Activated CD4-positive, alpha-beta T cell treated with anti-CD3 and anti-CD28 coated beads for 36 hours (primary cell): ENCODE measurements around the gene OLR1. TPM values are rescaled to one million over a fixed set of nuclear protein-coding genes. Genes with fewer than 3 reads are reported as not detected.

Experiments used
- ATAC-seq: fragments of 200-7000 bp; cut with Tn5 transposase; one replicate; pipeline ENCODE4 v1.10.0; 2021; ENCODE audit warnings: mild to moderate bottlenecking, moderate library complexity
- CTCF ChIA-PET: fragments of 350-600 bp; sonication (Branson Sonifier 250); formaldehyde crosslinking; loops from one replicate; lab custom pipeline; 2021; ENCODE audit warnings: antibody characterized with exemption; lab: Charles Lee
- POLR2A ChIA-PET: fragments of 350-600 bp; sonication (Branson Sonifier 250); formaldehyde crosslinking; loops from one replicate; lab custom pipeline; 2021; ENCODE audit warnings: antibody characterized with exemption, inconsistent platforms; lab: Charles Lee
- DNase-seq: peaks from one replicate; pipeline ENCODE4 v3.0.0-alpha.2; 2020
- H3K27ac Mint-ChIP-seq: one replicate; pipeline ENCODE4 v1.8.0; 2021; ENCODE audit warnings: mixed read lengths
- H3K27me3 Mint-ChIP-seq: one replicate; pipeline ENCODE4 v1.8.0; 2021; ENCODE audit warnings: mixed read lengths
- H3K36me3 Mint-ChIP-seq: one replicate; pipeline ENCODE4 v1.8.0; 2021; ENCODE audit warnings: low read depth, mixed read lengths
- H3K4me1 Mint-ChIP-seq: one replicate; pipeline ENCODE4 v1.8.0; 2021; ENCODE audit warnings: mixed read lengths
- H3K4me3 Mint-ChIP-seq: one replicate; pipeline ENCODE4 v1.8.0; 2021; ENCODE audit warnings: mild to moderate bottlenecking, moderate library complexity, mixed read lengths
- H3K9me3 Mint-ChIP-seq: one replicate; pipeline ENCODE4 v1.8.0; 2021; ENCODE audit warnings: low read depth, mixed read lengths
- intact Hi-C, 2 experiments: fragments of 100-400 bp; cut with DNase I in 1 of 2; cut with micrococcal nuclease in 1 of 2; formaldehyde crosslinking; loops; one replicate each; pipeline versions ENCODE4 v1.14.2 to v1.15.1; 2022 to 2024; cut with DNase I, micrococcal nuclease
- total RNA-seq, 2 experiments: library from RNA; stranded (reverse); gene quantifications; one replicate each; pipeline ENCODE4 v1.2.3, GENCODE V29; 2021

OLR1 gene
- total RNA-seq, 2 experiments from 2014 or later: not detected

GRCh38 chr12:10151621-10152020, 20.3 kb downstream of the OLR1 start:
- ATAC-seq: no peak
- CTCF ChIA-PET: interaction anchor here (0.6 to 2.0 kb wide), 5 partner anchors 40 to 409 kb away, joined by 3 to 8 read pairs (median 3); no protein-coding TSS in a partner anchor
- intact Hi-C loops: loop anchor here (5.0 kb wide), 2 partner anchors 61 to 411 kb away; partner anchors contain the start of gene GABARAPL1 (in 1 of the 2)
- POLR2A ChIA-PET: no interaction called here
- peaks cover 16% of the 10 kb centered on the region for H3K4me1 Mint-ChIP-seq
- H3K27me3 Mint-ChIP-seq: peaks cover 7% of the 10 kb centered on the region
- H3K27ac Mint-ChIP-seq: no peak overlapping the region
- no peak overlapping the region for H3K4me3 Mint-ChIP-seq
- H3K36me3 Mint-ChIP-seq: no peaks in the 10 kb centered on the region
- H3K9me3 Mint-ChIP-seq: no peaks in the 10 kb centered on the region
- DNase-seq: no peak

DNA sequence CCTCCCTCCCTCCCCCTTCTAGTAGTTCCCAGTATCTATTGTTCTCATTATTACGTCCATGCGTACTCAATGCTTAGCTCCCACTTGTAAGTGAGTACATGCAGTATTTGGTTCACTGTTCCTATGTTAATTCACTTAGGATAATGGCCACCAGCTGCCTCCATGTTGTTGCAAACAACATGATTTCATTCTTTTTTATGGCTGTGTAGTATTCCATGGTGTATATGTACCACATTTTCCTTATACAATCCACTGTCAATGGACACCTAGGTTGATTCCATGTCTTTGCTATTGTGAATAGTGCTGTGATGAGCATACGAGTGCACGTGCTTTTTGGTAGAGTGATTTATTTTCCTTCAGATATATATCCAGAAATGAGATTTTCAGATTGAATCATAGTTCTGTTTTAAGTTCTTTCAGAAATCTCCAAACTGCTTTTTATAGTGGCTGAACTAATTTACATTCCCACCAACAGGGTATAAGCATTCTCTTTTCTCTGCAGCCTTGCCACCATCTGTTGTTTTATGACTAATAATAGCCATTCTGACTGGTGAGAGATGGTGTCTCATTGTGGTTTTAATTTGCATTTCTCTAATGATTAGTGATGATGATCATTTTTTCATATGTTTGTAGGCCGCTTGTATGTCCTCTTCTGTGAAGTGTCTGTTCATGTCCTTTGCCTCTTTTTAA, 24.1 kb downstream of the OLR1 start:
- intact Hi-C loops: loop anchor here (2.0 to 10.0 kb wide), 3 partner anchors 399 to 527 kb away; partner anchors contain the start of gene STYK1 (in 1 of the 2)
- no peaks in the 10 kb centered on the region for H3K9me3 Mint-ChIP-seq
- H3K4me3 Mint-ChIP-seq: no peak overlapping the region
- H3K27me3 Mint-ChIP-seq: no peaks in the 10 kb centered on the region
- ATAC-seq: peak; percentile 77
- no peak overlapping the region for H3K27ac Mint-ChIP-seq
- H3K36me3 Mint-ChIP-seq: no peaks in the 10 kb centered on the region
- H3K4me1 Mint-ChIP-seq: peaks cover 7% of the 10 kb centered on the region
- POLR2A ChIA-PET: no interaction called here
- CTCF ChIA-PET: interaction anchor here (0.7 kb wide), 1 partner anchor 401 kb away, joined by 3 read pairs; no protein-coding TSS in a partner anchor
- no peak for DNase-seq

GRCh38 chr12:10142976-10143589, 28.8 kb downstream of the OLR1 start:
- H3K4me3 Mint-ChIP-seq: no peak overlapping the region
- no peak for ATAC-seq

GRCh38 chr12:10140001-10140400, 31.9 kb downstream of the OLR1 start:
- CTCF ChIA-PET: interaction anchor here (0.5 to 3.8 kb wide), 22 partner anchors 10 to 432 kb away, joined by 3 to 25 read pairs (median 4); partner anchors contain the start of genes CLEC12B and CLEC7A
- Mint-ChIP-seq H3K27me3 (peaks cover 2% of the 10 kb centered on the region), H3K36me3 (no peaks in the 10 kb centered on the region), H3K4me1 (peaks cover 2% of the 10 kb centered on the region), H3K4me3 (no peak overlapping the region), H3K9me3 (no peaks in the 10 kb centered on the region), H3K27ac (no peak overlapping the region)
- ATAC-seq (no peak), DNase-seq (peak; percentile 66)
- intact Hi-C loops: loop anchor here (1.0 to 10.0 kb wide), 7 partner anchors 106 to 505 kb away; partner anchors contain the start of genes CLEC12B (in 1 of the 2) and CLEC9A (in 1 of the 2)
- POLR2A ChIA-PET: no interaction called here

More at GRCh38 chr12:10142976-10143589, 28.8 kb downstream of the OLR1 start:
- peaks cover 7% of the 10 kb centered on the region for H3K4me1 Mint-ChIP-seq
- no peak overlapping the region for H3K27ac Mint-ChIP-seq
- intact Hi-C loops: loop anchor here (5.0 to 10.0 kb wide), 3 partner anchors 111 to 508 kb away; partner anchors contain the start of genes CLEC12B (in 1 of the 2) and CLEC9A (in 1 of the 2)
- POLR2A ChIA-PET: no interaction called here
- H3K36me3 Mint-ChIP-seq: no peaks in the 10 kb centered on the region
- H3K27me3 Mint-ChIP-seq: peaks cover 2% of the 10 kb centered on the region
- CTCF ChIA-PET: interaction anchor here (0.5 to 2.6 kb wide), 9 partner anchors 10 to 1345 kb away, joined by 3 to 13 read pairs (median 4); no protein-coding TSS in a partner anchor
- no peak for DNase-seq
- no peaks in the 10 kb centered on the region for H3K9me3 Mint-ChIP-seq

- no peak for DNase-seq
- no peaks in the 10 kb centered on the region for H3K36me3 Mint-ChIP-seq
- H3K27me3 Mint-ChIP-seq: peaks cover 2% of the 10 kb centered on the region
- ATAC-seq: no peak
- no peaks in the 10 kb centered on the region for H3K9me3 Mint-ChIP-seq
- no peak overlapping the region for H3K4me3 Mint-ChIP-seq
- peaks cover 2% of the 10 kb centered on the region for H3K4me1 Mint-ChIP-seq
- intact Hi-C loops: loop anchor here in 1 of 2 experiments (5.0 kb wide), 1 partner anchor 194 kb away; no protein-coding TSS in a partner anchor
- ChIA-PET CTCF (interaction anchor here (1.0 to 1.5 kb wide), 2 partner anchors 17 to 22 kb away, joined by 3 read pairs; no protein-coding TSS in a partner anchor), POLR2A (interaction anchor here (0.6 to 0.7 kb wide), 2 partner anchors 10 to 1645 kb away, joined by 3 to 11 read pairs; no protein-coding TSS in a partner anchor)
- no peak overlapping the region for H3K27ac Mint-ChIP-seq
These were observed 35.2 kb downstream of the OLR1 start for GRCh38 chr12:10136637-10137205.

DNA sequence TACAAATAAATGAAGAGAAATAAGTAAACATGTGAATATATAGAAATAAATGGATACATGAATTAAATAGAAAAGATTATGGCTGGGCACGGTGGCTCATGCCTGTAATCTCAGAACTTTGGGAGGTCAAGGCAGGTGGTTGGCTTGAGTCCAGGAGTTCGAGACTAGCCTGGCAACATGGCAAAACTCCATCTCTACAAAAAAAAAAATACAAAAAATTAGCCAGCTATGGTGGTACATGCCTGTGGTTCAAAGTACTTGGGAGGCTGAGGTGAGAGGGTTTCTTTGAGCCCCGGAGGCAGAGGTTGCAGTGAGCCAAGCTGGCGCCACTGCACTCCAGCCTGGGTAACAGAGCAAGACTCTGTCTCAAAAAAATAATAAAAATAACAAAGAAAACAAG, 36.8 kb downstream of the OLR1 start:
- Mint-ChIP-seq H3K36me3 (no peaks in the 10 kb centered on the region), H3K9me3 (no peaks in the 10 kb centered on the region), H3K27ac (no peak overlapping the region), H3K4me1 (peaks cover 7% of the 10 kb centered on the region), H3K4me3 (no peak overlapping the region), H3K27me3 (peaks cover 2% of the 10 kb centered on the region)
- no peak for DNase-seq
- ChIA-PET CTCF (interaction anchor here (0.6 kb wide), 1 partner anchor 400 kb away, joined by 3 read pairs; no protein-coding TSS in a partner anchor), POLR2A (no interaction called here)
- no peak for ATAC-seq
- intact Hi-C loops: loop anchor here in 1 of 2 experiments (5.0 kb wide), 1 partner anchor 193 kb away; no protein-coding TSS in a partner anchor

DNA sequence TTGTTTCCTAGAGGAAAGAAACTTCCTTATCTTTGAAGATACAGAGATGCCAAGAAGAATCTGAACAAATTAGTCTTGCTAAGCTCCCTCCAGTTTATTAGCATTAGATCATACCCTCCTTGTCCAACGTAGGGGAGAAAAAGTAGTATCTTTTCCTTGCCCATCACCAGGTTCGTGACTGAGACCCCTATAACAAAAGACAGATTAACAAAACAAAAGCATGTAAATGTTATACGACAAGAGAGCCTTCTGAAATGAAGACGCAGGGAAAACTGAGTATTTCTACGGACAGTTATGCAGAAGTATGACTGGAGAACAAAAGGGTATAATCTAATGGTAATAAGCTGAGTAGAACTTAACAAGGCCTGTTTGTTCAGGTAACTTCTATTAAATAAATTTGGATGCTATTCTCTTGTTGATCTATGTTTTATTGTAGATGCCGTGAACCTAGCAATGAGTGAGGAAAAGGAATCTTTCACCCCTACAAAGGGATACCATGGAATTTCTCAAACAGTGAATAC, 39.0 kb downstream of the OLR1 start:
- Mint-ChIP-seq H3K4me3 (no peak overlapping the region), H3K27me3 (peaks cover 5% of the 10 kb centered on the region), H3K36me3 (no peaks in the 10 kb centered on the region), H3K27ac (no peak overlapping the region), H3K4me1 (peaks cover 8% of the 10 kb centered on the region), H3K9me3 (no peaks in the 10 kb centered on the region)
- no peak for DNase-seq
- intact Hi-C loops: no loop called here
- CTCF ChIA-PET: interaction anchor here (0.6 to 0.7 kb wide), 3 partner anchors 8 to 123 kb away, joined by 3 read pairs; partner anchors contain the start of gene CLEC12B
- no peak for ATAC-seq
- POLR2A ChIA-PET: no interaction called here

GRCh38 chr12:10131111-10131690, 40.7 kb downstream of the OLR1 start:
- CTCF ChIA-PET: interaction anchor here (1.6 to 3.5 kb wide), 3 partner anchors 9 to 102 kb away, joined by 3 to 17 read pairs (median 4); no protein-coding TSS in a partner anchor
- Mint-ChIP-seq H3K27ac (no peak overlapping the region), H3K27me3 (peaks cover 8% of the 10 kb centered on the region), H3K4me1 (peaks cover 8% of the 10 kb centered on the region), H3K4me3 (no peak overlapping the region), H3K9me3 (no peaks in the 10 kb centered on the region), H3K36me3 (no peaks in the 10 kb centered on the region)
- intact Hi-C loops: no loop called here
- DNase-seq (no peak), ATAC-seq (no peak)
- POLR2A ChIA-PET: no interaction called here

DNA sequence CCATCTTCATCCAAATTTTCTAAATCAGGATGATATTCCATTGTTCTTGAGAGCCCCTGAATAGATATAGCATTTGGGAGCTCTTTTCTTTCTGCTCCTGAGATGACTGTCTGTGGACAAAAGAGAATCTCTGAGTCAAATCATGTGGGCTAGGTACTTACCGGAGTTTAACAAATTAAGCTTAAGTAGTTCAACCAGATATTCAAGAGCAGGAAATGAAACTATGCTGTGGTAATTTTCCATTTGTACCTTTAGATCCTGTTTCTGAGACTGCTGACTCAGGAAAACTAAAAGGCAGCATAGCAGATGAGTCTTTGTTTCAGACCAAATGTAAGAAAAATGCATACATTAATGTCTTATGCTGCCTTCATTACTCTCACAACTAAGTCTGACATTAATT, 41.9 kb downstream of the OLR1 start, which contains the start of gene CLEC7A:
TSS of gene CLEC7A (minus strand) at position 158 of the 400 bp plus-strand sequence. CDS start at position 41, 117 bp downstream.
- intact Hi-C loops: no loop called here
- Mint-ChIP-seq H3K27ac (no peak within 1 kb of the TSS), H3K36me3 (no peaks in the 10 kb centered on the region), H3K9me3 (no peaks in the 10 kb centered on the region), H3K4me1 (peaks cover 8% of the 10 kb centered on the region), H3K27me3 (peaks cover 8% of the 10 kb centered on the region), H3K4me3 (no peak within 1 kb of the TSS)
- peak; percentile 83 for ATAC-seq
- ChIA-PET CTCF (interaction anchor here (1.1 to 3.5 kb wide), 5 partner anchors 10 to 100 kb away, joined by 3 to 17 read pairs (median 3); no protein-coding TSS in a partner anchor), POLR2A (no interaction called here)
- no peak for DNase-seq

- Mint-ChIP-seq H3K27ac (no peak overlapping the region), H3K36me3 (no peaks in the 10 kb centered on the region), H3K4me1 (peaks cover 8% of the 10 kb centered on the region), H3K4me3 (no peak overlapping the region), H3K9me3 (no peaks in the 10 kb centered on the region), H3K27me3 (peaks cover 8% of the 10 kb centered on the region)
- intact Hi-C loops: no loop called here
- POLR2A ChIA-PET: no interaction called here
- ATAC-seq: no peak
- no peak for DNase-seq
- CTCF ChIA-PET: interaction anchor here (0.8 to 3.5 kb wide), 2 partner anchors 11 to 280 kb away, joined by 4 to 17 read pairs; no protein-coding TSS in a partner anchor
These were observed 43.2 kb downstream of the OLR1 start for GRCh38 chr12:10128687-10129086.
